Mammary epithelial cell (primary cell): ENCODE results near the gene CDC42EP2.

Experiments used
- CTCF ChIP-seq, 2 donors: IDR thresholded peaks in 1 of 2; conservative IDR thresholded peaks in 1 of 2; 2 replicates each; pipeline ENCODE4 v1.5.1; 2011 to 2012; ENCODE audit warnings: inconsistent platforms in 2 of 2, low read length in 2 of 2, mild to moderate bottlenecking in 2 of 2, control low read depth in 1 of 2, low read depth in 1 of 2; ENCODE audit not compliant: insufficient read depth in 1 of 2; ENCODE audit errors: extremely low read depth in 1 of 2
- EZH2 ChIP-seq: IDR thresholded peaks from 2 replicates; pipeline ENCODE4 v1.6.1; 2012; ENCODE audit warnings: low read length, inconsistent platforms, borderline replicate concordance

DNA sequence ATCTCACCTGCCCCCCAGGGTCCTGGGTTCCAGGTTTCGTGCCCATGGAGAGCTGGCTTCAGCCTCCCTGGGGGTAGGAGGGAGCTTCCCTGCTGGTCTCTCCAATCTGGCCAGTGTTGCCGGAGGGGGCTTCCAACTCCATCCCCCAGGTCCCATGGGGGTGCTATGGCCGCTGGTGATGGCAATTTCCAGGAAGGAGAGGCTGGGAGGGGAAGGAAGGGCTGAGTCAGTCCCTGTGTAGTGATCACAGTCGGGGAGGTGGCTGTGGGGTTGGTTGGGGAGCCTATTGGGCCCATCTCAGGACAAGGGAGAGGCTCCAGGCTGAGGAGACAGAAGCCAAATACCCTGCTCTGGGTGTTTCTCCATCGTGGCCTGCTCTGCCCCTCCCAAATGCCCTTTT, 5.7 kb upstream of the CDC42EP2 start:
- TF ChIP-seq CTCF (conservative IDR thresholded peaks at IDR 0.05 in 1 of 2, IDR thresholded peaks at IDR 0.05 in 1 of 2; ENCODE audit: extremely low read depth in 1 of 2, insufficient read depth in 1 of 2, low read depth in 1 of 2, low read length in 2 of 2) (no peak), EZH2 (no peak)
